ENCODE results near the gene SH3TC2.

GRCh38 chr5:149079883-149080282 lies 17.0 kb upstream of the SH3TC2 start:
- TF ChIP-seq POLR2AphosphoS5 (IDR thresholded peaks at IDR 0.05) (no peak), CTCF (IDR thresholded peaks at IDR 0.05) (no peak)

All from breast epithelium (tissue), 3 donors.